Upper lobe of left lung (tissue), 6 donors: ENCODE data around the gene FXR2. TPM values are rescaled to one million over a fixed set of nuclear protein-coding genes. Genes with fewer than 3 reads are reported as not detected.

Experiments
- ATAC-seq, 2 donors: fragments of 200-7000 bp; cut with Tn5 transposase; one replicate each; pipeline ENCODE4 v1.9.1; 2022; ENCODE audit warnings: mild to moderate bottlenecking in 2 of 2, moderate library complexity in 2 of 2; ENCODE audit not compliant: low FRiP score in 2 of 2
- DNase-seq, 2 donors: peaks; one replicate each; pipeline ENCODE4 v3.0.0-alpha.2; 2019 to 2020
- H3K27ac ChIP-seq, 4 donors: fragments of 200-600 bp; sonication (generic); one replicate each; pipeline ENCODE4 v1.5.1; 2016 to 2019
- H3K27me3 ChIP-seq, 4 donors: fragments of 200-600 bp; sonication (generic); one replicate each; pipeline ENCODE4 v1.5.1; 2017 to 2019
- H3K36me3 ChIP-seq, 4 donors: fragments of 200-600 bp; sonication (generic); one replicate each; pipeline ENCODE4 v1.5.1; 2016 to 2019
- H3K4me1 ChIP-seq, 4 donors: fragments of 200-600 bp; sonication (generic); one replicate each; pipeline ENCODE4 v1.5.1; 2018 to 2019
- H3K4me3 ChIP-seq, 4 donors: fragments of 200-600 bp; sonication (generic); one replicate each; pipeline ENCODE4 v1.5.1; 2017 to 2019; ENCODE audit warnings: mild to moderate bottlenecking in 2 of 4, moderate library complexity in 1 of 4
- H3K9me3 ChIP-seq, 4 donors: fragments of 200-600 bp; sonication (generic); one replicate each; pipeline ENCODE4 v1.5.1; 2018 to 2019
- CTCF ChIP-seq, 6 experiments: fragments of 450-650 bp in 4 of 6; fragments of 200-600 bp in 2 of 6; sonication (generic) in 2 of 6; IDR thresholded peaks; one replicate each; pipeline ENCODE4 v1.5.1; 2016 to 2019; ENCODE audit warnings: antibody characterized with exemption in 6 of 6
- EP300 ChIP-seq, 4 donors: sonication (generic); formaldehyde crosslinking; IDR thresholded peaks; one replicate each; pipeline ENCODE4 v1.5.1; 2017; ENCODE audit warnings: antibody characterized with exemption in 4 of 4, control low read depth in 2 of 4
- POLR2A ChIP-seq, 4 donors: fragments of 450-650 bp; IDR thresholded peaks; one replicate each; pipeline ENCODE4 v1.5.1; 2016 to 2017; ENCODE audit warnings: antibody characterized with exemption in 4 of 4, mild to moderate bottlenecking in 2 of 4
- POLR2AphosphoS5 ChIP-seq, 2 donors: sonication (generic); formaldehyde crosslinking; IDR thresholded peaks; one replicate each; pipeline ENCODE4 v1.5.1; 2017; ENCODE audit warnings: antibody characterized with exemption in 2 of 2
- WGBS, 2 donors: methylation state at CpG; one replicate each; pipeline ENCODE4 v1.1.5; 2017 to 2018; 5-methylcytosine and 5-hydroxymethylcytosine counted together
- total RNA-seq, 6 donors: library from RNA; depleted of rRNA in 4 of 6; stranded (reverse); fragments of >200 nt in 4 of 6; gene quantifications; one replicate each; pipeline versions ENCODE4 v1.1.0 to v1.2.1, GENCODE V29; 2016 to 2021
- donor health status: DM: no; HTN: no; CAD: no; lungs with moderate emphysema.
- donor health status: DM: no; HTN: yes; CAD: no; lungs with severe emphysema.

The FXR2 gene
- total RNA-seq, 6 donors from 2014 or later, result 35.6 to 46.1 (median 38.4) TPM

- TF ChIP-seq EP300 (IDR thresholded peaks at IDR 0.05) (no peak), POLR2AphosphoS5 (IDR thresholded peaks at IDR 0.05) (no peak), POLR2A (IDR thresholded peaks at IDR 0.05) (no peak), CTCF (IDR thresholded peaks at IDR 0.05) (no peak)
- 65 to 71% methylated on average over 5 of the region's 5 CpGs for WGBS, 2 donors
- H3K36me3 ChIP-seq, result no peaks in the 10 kb centered on the region
- no peaks in the 10 kb centered on the region for H3K27me3 ChIP-seq
- H3K27ac ChIP-seq, result no peak overlapping the region
- no peaks in the 10 kb centered on the region for H3K9me3 ChIP-seq
- DNase-seq, result no peak
- no peak overlapping the region for H3K4me3 ChIP-seq
- H3K4me1 ChIP-seq, result no peaks in the 10 kb centered on the region
- ATAC-seq, result no peak
Measured at GRCh38 chr17:7636163-7636562, 21.5 kb upstream of the FXR2 start.

GRCh38 chr17:7634384-7634783, 19.7 kb upstream of the FXR2 start:
- DNase-seq (no peak), ATAC-seq (no peak)
- Histone ChIP-seq H3K27ac (no peak overlapping the region), H3K4me3 (no peak overlapping the region), H3K36me3 (no peaks in the 10 kb centered on the region), H3K9me3 (no peaks in the 10 kb centered on the region), H3K4me1 (no peaks in the 10 kb centered on the region), H3K27me3 (no peaks in the 10 kb centered on the region)
- TF ChIP-seq POLR2AphosphoS5 (IDR thresholded peaks at IDR 0.05) (no peak), CTCF (IDR thresholded peaks at IDR 0.05) (peak in 3 of 6 experiments; percentile 18 to 27 (median 20)), POLR2A (IDR thresholded peaks at IDR 0.05) (no peak)
- WGBS, 2 donors, result 21 to 38% methylated on average over 5 of the region's 5 CpGs

GRCh38 chr17:7633093-7633492, 18.4 kb upstream of the FXR2 start:
- DNase-seq (no peak), ATAC-seq (no peak)
- Histone ChIP-seq H3K27me3 (no peaks in the 10 kb centered on the region), H3K4me1 (peaks cover 2 to 3% (median 2%) of the 10 kb centered on the region in 4 donors), H3K4me3 (no peak overlapping the region), H3K36me3 (no peaks in the 10 kb centered on the region), H3K9me3 (no peaks in the 10 kb centered on the region), H3K27ac (no peak overlapping the region)
- no peak for TF ChIP-seq POLR2AphosphoS5 (IDR thresholded peaks at IDR 0.05)
- no peak for TF ChIP-seq EP300 (IDR thresholded peaks at IDR 0.05)
- TF ChIP-seq CTCF (IDR thresholded peaks at IDR 0.05), result no peak
- no peak for TF ChIP-seq POLR2A (IDR thresholded peaks at IDR 0.05)
- 83 to 84% methylated on average over 2 of the region's 2 CpGs for WGBS, 2 donors

- no peaks in the 10 kb centered on the region for H3K36me3 ChIP-seq
- DNase-seq (peak in 1 of 2 donors; percentile 40), ATAC-seq (peak in 1 of 2 donors; percentile 69)
- H3K4me3 ChIP-seq, result no peak overlapping the region
- H3K9me3 ChIP-seq, result no peaks in the 10 kb centered on the region
- WGBS, 2 donors, result 44 to 50% methylated on average over 6 of the region's 6 CpGs
- TF ChIP-seq POLR2A (IDR thresholded peaks at IDR 0.05) (no peak), CTCF (IDR thresholded peaks at IDR 0.05) (peak in 5 of 6 experiments; percentile 22 to 58 (median 46))
- no peaks in the 10 kb centered on the region for H3K27me3 ChIP-seq
- H3K4me1 ChIP-seq, result peaks cover 5 to 7% (median 5%) of the 10 kb centered on the region in 4 donors
- H3K27ac ChIP-seq, result no peak overlapping the region
Measured at GRCh38 chr17:7632492-7632894, 17.8 kb upstream of the FXR2 start.
